ENCODE measurements around the gene DAPK2. TPM values are rescaled to one million over a fixed set of nuclear protein-coding genes. Genes with fewer than 3 reads are reported as not detected.

DAPK2 gene
- total RNA-seq, 1 experiment from 2014 or later, result 1.4 TPM

DNA sequence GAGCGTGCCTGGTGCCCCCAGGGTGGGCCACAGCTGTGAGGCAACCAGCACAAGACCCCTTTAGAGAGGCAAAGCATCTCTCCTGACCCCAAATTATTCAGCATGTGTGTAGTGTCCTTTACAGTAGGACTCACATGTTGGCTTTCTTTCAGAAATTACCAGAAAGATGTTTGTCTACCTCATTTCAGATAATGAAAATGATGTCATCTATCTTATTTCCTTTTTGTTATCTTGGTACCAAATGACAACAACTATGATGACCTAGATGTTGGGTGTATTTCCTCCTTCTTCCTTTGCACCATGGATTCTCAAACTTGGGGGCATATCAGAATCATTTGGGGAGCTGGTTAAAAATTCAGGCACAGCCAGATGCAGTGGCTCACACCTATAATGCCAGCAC lies 50.5 kb downstream of the DAPK2 start:
- CTCF ChIA-PET, result no interaction called here

DNA sequence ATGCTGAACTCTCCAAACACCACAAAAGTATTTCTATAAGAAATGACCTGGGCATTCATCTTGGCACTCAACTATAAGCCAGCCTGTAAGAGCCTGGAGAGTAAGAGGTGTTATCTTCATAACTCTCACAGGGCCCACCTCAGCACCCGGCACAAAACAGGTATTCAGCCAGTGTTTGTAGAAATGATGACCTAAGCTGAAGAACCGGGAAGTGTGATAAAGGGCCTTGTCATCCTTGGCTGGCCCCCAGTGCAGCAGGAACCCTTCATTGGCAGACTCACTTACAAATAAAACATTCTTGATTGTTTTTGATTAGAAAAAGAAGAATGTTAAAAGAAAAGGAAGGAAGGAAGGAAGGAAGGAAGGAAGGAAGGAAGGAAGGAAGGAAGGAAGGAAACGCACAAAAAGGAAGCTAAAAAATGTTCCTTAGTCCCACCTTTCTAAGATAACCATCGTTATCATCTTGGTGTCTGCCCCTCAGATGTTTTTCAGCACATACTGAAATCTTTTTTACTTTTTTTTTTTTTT lies 52.1 kb downstream of the DAPK2 start:
- Mint-ChIP-seq H3K27me3 (ENCODE audit: insufficient read depth, unreplicated experiment) (no peaks in the 10 kb centered on the region), H3K9me3 (ENCODE audit: unreplicated experiment) (no peaks in the 10 kb centered on the region), H3K36me3 (ENCODE audit: insufficient read depth, unreplicated experiment) (no peaks in the 10 kb centered on the region), H3K4me1 (ENCODE audit: low read depth, unreplicated experiment) (no peaks in the 10 kb centered on the region), H3K27ac (ENCODE audit: unreplicated experiment) (no peak overlapping the region), H3K4me3 (ENCODE audit: unreplicated experiment) (no peak overlapping the region)
- TF ChIP-seq, protein P1, sequence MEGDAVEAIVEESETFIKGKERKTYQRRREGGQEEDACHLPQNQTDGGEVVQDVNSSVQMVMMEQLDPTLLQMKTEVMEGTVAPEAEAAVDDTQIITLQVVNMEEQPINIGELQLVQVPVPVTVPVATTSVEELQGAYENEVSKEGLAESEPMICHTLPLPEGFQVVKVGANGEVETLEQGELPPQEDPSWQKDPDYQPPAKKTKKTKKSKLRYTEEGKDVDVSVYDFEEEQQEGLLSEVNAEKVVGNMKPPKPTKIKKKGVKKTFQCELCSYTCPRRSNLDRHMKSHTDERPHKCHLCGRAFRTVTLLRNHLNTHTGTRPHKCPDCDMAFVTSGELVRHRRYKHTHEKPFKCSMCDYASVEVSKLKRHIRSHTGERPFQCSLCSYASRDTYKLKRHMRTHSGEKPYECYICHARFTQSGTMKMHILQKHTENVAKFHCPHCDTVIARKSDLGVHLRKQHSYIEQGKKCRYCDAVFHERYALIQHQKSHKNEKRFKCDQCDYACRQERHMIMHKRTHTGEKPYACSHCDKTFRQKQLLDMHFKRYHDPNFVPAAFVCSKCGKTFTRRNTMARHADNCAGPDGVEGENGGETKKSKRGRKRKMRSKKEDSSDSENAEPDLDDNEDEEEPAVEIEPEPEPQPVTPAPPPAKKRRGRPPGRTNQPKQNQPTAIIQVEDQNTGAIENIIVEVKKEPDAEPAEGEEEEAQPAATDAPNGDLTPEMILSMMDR (IDR thresholded peaks at IDR 0.05; ENCODE audit: insufficient read depth in 1 of 2, low read depth in 1 of 2, low read length in 1 of 2, severe bottlenecking in 1 of 2, unreplicated experiment in 1 of 2), result no peak
- CTCF ChIA-PET, result no interaction called here
- no TSS peak for BruUV-seq (replicated peaks)
- POLR2A ChIA-PET, result no interaction called here
- intact Hi-C loops (cut with micrococcal nuclease; ENCODE audit: unreplicated experiment), result no loop called here
- Histone ChIP-seq H3K4me1 (no peaks in the 10 kb centered on the region), H3K9me3 (no peaks in the 10 kb centered on the region), H3K27me3 (replicated peaks; ENCODE audit: control insufficient read depth, insufficient read depth, low read length) (no peaks in the 10 kb centered on the region), H3K36me3 (ENCODE audit: control insufficient read depth, insufficient read depth, low read length) (no peaks in the 10 kb centered on the region), H3K4me3 (ENCODE audit: low read depth, low read length) (no peak overlapping the region)
- no peak for DNase-seq

More for the DNA sequence above, 50.5 kb downstream of the DAPK2 start:
- H3K4me3 ChIP-seq (ENCODE audit: low read depth, low read length), result no peak overlapping the region
- H3K4me1 ChIP-seq, result peaks cover 11% of the 10 kb centered on the region
- H3K27ac Mint-ChIP-seq (ENCODE audit: unreplicated experiment), result no peak overlapping the region
- no peaks in the 10 kb centered on the region for H3K9me3 ChIP-seq
- H3K4me3 Mint-ChIP-seq (ENCODE audit: unreplicated experiment), result no peak overlapping the region
- no peak for DNase-seq
- H3K27me3 Mint-ChIP-seq (ENCODE audit: insufficient read depth, unreplicated experiment), result no peaks in the 10 kb centered on the region
- H3K4me1 Mint-ChIP-seq (ENCODE audit: low read depth, unreplicated experiment), result peaks cover 10% of the 10 kb centered on the region
- intact Hi-C loops (cut with micrococcal nuclease; ENCODE audit: unreplicated experiment), result no loop called here
- no TSS peak for BruUV-seq (replicated peaks)
- H3K9me3 Mint-ChIP-seq (ENCODE audit: unreplicated experiment), result no peaks in the 10 kb centered on the region
- TF ChIP-seq, protein P1 (IDR thresholded peaks at IDR 0.05; ENCODE audit: insufficient read depth in 1 of 2, low read depth in 1 of 2, low read length in 1 of 2, severe bottlenecking in 1 of 2, unreplicated experiment in 1 of 2), result no peak
- H3K36me3 ChIP-seq (ENCODE audit: control insufficient read depth, insufficient read depth, low read length), result no peaks in the 10 kb centered on the region
- no peaks in the 10 kb centered on the region for H3K36me3 Mint-ChIP-seq (ENCODE audit: insufficient read depth, unreplicated experiment)
- POLR2A ChIA-PET, result no interaction called here
- no peaks in the 10 kb centered on the region for H3K27me3 ChIP-seq (replicated peaks; ENCODE audit: control insufficient read depth, insufficient read depth, low read length)

DNA sequence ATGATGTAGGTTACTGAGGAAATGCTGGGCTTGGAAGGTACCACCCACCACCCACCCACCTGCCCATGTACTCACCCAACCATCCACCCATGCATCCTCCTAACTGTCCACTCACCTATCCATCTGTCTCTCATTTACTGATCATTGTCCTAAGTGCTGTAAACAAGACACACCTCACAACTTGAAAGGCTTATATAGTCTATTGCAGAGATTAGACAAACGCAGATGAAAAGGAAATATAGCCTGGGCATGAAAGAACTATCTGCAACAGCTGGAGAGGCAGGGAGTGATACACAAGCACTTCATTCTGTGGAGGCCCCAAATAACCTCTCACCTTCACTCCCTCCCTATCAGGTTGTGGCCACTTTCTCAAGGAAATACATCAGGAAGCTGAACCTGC lies 54.0 kb downstream of the DAPK2 start:
- CTCF ChIA-PET, result no interaction called here
- POLR2A ChIA-PET, result no interaction called here
- no TSS peak for BruUV-seq (replicated peaks)
- no peaks in the 10 kb centered on the region for H3K27me3 Mint-ChIP-seq (ENCODE audit: insufficient read depth, unreplicated experiment)
- H3K27me3 ChIP-seq (replicated peaks; ENCODE audit: control insufficient read depth, insufficient read depth, low read length), result no peaks in the 10 kb centered on the region
- H3K4me1 ChIP-seq, result no peaks in the 10 kb centered on the region
- DNase-seq, result no peak
- TF ChIP-seq, protein P1 (IDR thresholded peaks at IDR 0.05; ENCODE audit: insufficient read depth in 1 of 2, low read depth in 1 of 2, low read length in 1 of 2, severe bottlenecking in 1 of 2, unreplicated experiment in 1 of 2), result no peak
- H3K4me1 Mint-ChIP-seq (ENCODE audit: low read depth, unreplicated experiment), result no peaks in the 10 kb centered on the region
- H3K9me3 ChIP-seq, result no peaks in the 10 kb centered on the region
- H3K36me3 Mint-ChIP-seq (ENCODE audit: insufficient read depth, unreplicated experiment), result no peaks in the 10 kb centered on the region
- H3K27ac Mint-ChIP-seq (ENCODE audit: unreplicated experiment), result no peak overlapping the region
- no peak overlapping the region for H3K4me3 Mint-ChIP-seq (ENCODE audit: unreplicated experiment)
- H3K4me3 ChIP-seq (ENCODE audit: low read depth, low read length), result no peak overlapping the region
- H3K9me3 Mint-ChIP-seq (ENCODE audit: unreplicated experiment), result no peaks in the 10 kb centered on the region
- intact Hi-C loops (cut with micrococcal nuclease; ENCODE audit: unreplicated experiment), result no loop called here
- no peaks in the 10 kb centered on the region for H3K36me3 ChIP-seq (ENCODE audit: control insufficient read depth, insufficient read depth, low read length)
